HL-60 (cell line): ENCODE results near the gene TBCD.

Experiments
- DNase-seq, 2 experiments: peaks; one replicate each; pipeline ENCODE4 v3.0.0-alpha.2; 2010 to 2020; ENCODE audit warnings: low read depth in 1 of 2, low spot score in 1 of 2
- H3K27ac ChIP-seq: fragments of 250-450 bp; sonication (Bioruptor Pico); replicated peaks from 2 replicates; pipeline ENCODE4 v1.5.1; 2020; ENCODE audit warnings: mild to moderate bottlenecking, moderate library complexity
- H3K27me3 ChIP-seq: fragments of 250-450 bp; sonication (Bioruptor Pico); 2 replicates; pipeline ENCODE4 v1.5.1; 2021; ENCODE audit warnings: mild to moderate bottlenecking, moderate library complexity; ENCODE audit not compliant: insufficient read depth, poor library complexity, severe bottlenecking
- H3K4me3 ChIP-seq: replicated peaks from 2 replicates; pipeline ENCODE4 v1.5.1; 2011; ENCODE audit warnings: mild to moderate bottlenecking, control low read depth, low read length; ENCODE audit not compliant: insufficient read depth
- CTCF ChIP-seq: IDR thresholded peaks from one replicate; pipeline ENCODE4 v1.5.1; 2011; ENCODE audit warnings: low read length, control low read depth, inconsistent platforms; ENCODE audit not compliant: insufficient read depth
- GABPA ChIP-seq: IDR thresholded peaks from 2 replicates; pipeline ENCODE4 v1.6.1; 2012; ENCODE audit warnings: low read depth
- POLR2AphosphoS5 ChIP-seq: IDR thresholded peaks from 2 replicates; pipeline ENCODE4 v1.6.1; 2012; ENCODE audit warnings: low read depth
- REST ChIP-seq: IDR thresholded peaks from 2 replicates; pipeline ENCODE4 v1.6.1; 2012; ENCODE audit warnings: low read depth; ENCODE audit not compliant: insufficient replicate concordance
- SPI1 ChIP-seq: IDR thresholded peaks from 2 replicates; pipeline ENCODE4 v1.6.1; 2012; ENCODE audit warnings: low read depth, mild to moderate bottlenecking, borderline replicate concordance

Gene TBCD

DNA sequence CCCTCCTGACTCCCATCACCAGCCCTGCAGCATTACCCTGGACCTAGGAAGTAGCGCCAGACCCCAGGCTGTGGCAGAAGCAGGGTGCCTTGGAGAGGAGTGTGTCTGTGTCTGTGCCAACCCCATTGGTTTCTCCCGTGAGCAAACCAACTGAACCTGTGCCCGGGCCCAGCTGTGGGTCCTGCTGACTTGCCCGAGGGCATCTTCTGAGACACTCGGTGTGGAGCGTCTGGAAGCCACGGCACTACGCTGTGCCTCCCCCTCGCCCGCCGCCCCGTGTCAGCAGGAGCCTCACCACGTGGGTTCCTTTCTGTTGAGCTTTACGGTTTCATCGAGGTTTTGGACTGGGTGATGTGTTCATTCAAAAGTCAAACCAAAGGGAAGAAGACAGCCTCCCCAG, 60.2 kb downstream of the TBCD start:
- Histone ChIP-seq H3K27me3 (no peaks in the 10 kb centered on the region), H3K4me3 (no peak overlapping the region), H3K27ac (no peak overlapping the region)
- no peak for TF ChIP-seq POLR2AphosphoS5
- no peak for TF ChIP-seq CTCF
- TF ChIP-seq GABPA, result no peak
- TF ChIP-seq SPI1, result no peak
- TF ChIP-seq REST, result no peak
- DNase-seq, result no peak

- DNase-seq, result no peak
- Histone ChIP-seq H3K4me3 (no peak overlapping the region), H3K27ac (no peak overlapping the region), H3K27me3 (no peaks in the 10 kb centered on the region)
- no peak for TF ChIP-seq POLR2AphosphoS5
- no peak for TF ChIP-seq SPI1
- TF ChIP-seq GABPA, result no peak
- no peak for TF ChIP-seq CTCF
- no peak for TF ChIP-seq REST
These were observed 60.7 kb downstream of the TBCD start for GRCh38 chr17:82812601-82813000.

DNA sequence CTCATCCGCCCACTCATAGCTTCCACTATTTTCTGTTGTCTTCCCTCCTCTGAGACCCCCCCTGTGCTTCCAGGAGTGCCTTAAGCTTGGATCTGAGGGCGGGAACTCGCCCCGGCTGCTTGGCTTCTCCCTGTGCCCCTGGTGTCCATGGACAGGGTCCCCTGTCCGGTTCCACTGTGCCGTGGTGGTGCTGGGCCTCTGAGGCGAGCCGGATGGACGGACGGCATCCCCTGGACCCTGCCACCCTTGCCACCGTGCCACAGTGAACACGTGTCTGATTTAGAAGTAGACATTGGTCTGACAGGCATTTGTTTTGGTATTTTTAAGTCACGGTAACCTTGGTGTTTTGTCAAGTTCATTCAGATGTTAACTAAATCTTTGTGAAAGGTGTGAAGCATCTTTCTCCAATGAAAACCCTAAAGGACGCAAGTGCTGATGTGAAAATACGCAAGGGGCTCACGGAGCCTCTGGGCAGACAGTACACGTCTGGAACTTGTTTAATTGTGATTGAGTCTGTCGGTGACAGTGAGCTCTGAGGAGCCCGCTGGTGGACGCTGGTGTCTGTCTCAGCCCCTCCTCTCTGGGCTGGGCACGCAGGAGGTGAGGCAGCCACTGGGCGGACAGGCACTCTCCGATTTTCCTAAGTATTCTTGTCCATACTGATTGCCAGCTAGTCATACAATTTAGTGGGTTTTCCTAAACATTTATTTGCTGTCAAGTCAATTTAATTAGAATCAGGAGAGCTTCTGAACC, 61.6 kb downstream of the TBCD start:
- DNase-seq, result no peak
- no peak overlapping the region for H3K27ac ChIP-seq
- no peak for TF ChIP-seq CTCF
- TF ChIP-seq REST, result no peak
- TF ChIP-seq GABPA, result no peak
- no peak for TF ChIP-seq POLR2AphosphoS5
- TF ChIP-seq SPI1, result no peak
- H3K27me3 ChIP-seq, result no peaks in the 10 kb centered on the region
- H3K4me3 ChIP-seq, result no peak overlapping the region
